ENCODE measurements around the gene EGFR.

GRCh38 chr7:55006499-55006898 lies 12.3 kb upstream of the EGFR start:
- no peak for TF ChIP-seq POLR2A (IDR thresholded peaks at IDR 0.05; ENCODE audit: extremely low read depth, insufficient read length)
- TF ChIP-seq, protein P1, sequence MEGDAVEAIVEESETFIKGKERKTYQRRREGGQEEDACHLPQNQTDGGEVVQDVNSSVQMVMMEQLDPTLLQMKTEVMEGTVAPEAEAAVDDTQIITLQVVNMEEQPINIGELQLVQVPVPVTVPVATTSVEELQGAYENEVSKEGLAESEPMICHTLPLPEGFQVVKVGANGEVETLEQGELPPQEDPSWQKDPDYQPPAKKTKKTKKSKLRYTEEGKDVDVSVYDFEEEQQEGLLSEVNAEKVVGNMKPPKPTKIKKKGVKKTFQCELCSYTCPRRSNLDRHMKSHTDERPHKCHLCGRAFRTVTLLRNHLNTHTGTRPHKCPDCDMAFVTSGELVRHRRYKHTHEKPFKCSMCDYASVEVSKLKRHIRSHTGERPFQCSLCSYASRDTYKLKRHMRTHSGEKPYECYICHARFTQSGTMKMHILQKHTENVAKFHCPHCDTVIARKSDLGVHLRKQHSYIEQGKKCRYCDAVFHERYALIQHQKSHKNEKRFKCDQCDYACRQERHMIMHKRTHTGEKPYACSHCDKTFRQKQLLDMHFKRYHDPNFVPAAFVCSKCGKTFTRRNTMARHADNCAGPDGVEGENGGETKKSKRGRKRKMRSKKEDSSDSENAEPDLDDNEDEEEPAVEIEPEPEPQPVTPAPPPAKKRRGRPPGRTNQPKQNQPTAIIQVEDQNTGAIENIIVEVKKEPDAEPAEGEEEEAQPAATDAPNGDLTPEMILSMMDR (IDR thresholded peaks at IDR 0.05; ENCODE audit: low read depth, low read length): no peak
